ENCODE results near the gene B3GNT5.
"Not testable (repeated sequence)": the region's sequence is repeated elsewhere in the genome, so short reads cannot be mapped to it uniquely, and the experiment has no call there.

B3GNT5 gene

GRCh38 chr3:183252973-183253527 is at the start of gene B3GNT5:
Gene B3GNT5 (plus strand): TSS chr3:183253253. CDS start chr3:183269799, 16,546 bp downstream.
- DNase-seq = peak; percentile 93 to 94

GRCh38 chr3:183203670-183204069 is 49.4 kb upstream of the B3GNT5 start:
- no peak for DNase-seq

- DNase-seq = no peak
Observed at GRCh38 chr3:183208260-183208659, 44.8 kb upstream of the B3GNT5 start.

DNA sequence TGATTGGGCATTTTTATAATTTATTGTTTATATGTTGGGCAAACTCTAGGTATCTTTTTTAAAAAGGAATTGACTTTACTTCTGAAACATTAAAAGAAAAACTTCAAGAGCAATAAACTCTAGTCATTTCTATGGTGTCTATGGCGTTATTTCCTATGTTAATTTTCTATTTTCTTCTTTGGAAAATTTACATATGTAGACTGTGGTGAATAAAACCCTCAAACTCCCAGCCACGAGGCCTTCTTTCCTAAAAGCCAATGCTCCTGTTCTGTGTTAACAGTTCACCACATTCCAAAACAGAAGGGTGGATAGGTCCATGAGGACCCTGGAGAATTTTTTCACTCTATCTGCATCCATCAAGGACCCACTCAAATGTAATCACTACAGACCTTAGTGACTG is 44.3 kb upstream of the B3GNT5 start:
- DNase-seq = no peak

DNA sequence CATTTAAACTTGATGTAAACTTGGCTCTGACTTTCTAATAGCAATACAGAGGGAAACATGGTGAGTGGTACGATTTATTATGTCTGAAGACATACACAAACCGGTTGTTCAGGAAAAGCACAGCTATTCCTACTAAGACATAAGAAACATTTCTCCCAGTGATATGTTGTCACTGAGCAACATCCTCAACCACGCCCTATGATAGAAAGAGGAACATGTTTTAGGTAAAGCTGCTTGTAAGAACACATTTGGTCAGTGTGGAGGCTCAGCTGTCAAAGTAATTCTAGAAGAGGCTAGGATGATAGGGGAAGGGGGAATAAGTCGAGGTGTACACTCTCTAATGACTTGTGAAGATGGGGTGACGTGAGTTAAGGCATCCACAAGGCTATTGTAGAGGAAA is 42.7 kb upstream of the B3GNT5 start:
- DNase-seq = no peak

DNA sequence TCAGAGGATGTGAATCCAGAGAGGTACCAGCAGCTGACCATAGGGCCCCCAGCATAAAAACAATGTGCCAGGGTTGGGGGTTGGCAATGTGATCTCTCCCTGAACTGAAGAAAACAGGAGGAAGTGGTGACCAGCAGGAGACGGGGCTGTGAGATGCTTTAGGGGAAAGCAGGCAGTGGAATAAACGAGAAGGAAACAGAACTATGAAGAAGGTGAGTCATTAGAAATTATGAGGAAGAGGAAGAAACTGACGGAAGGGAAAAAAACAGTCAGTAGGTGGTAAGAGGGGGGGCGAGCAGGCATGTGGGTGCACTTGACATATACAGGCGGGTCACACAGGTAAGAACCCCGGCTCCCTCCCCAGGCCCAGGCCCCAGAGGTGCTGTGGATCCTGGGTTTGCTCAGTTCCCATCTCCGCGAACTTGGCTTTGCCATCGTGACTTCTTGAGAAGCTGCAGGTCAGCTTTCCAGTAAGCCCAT is 42.2 kb upstream of the B3GNT5 start:
- no peak for DNase-seq

- DNase-seq = no peak
Observed at GRCh38 chr3:183211352-183211751, 41.7 kb upstream of the B3GNT5 start.

DNA sequence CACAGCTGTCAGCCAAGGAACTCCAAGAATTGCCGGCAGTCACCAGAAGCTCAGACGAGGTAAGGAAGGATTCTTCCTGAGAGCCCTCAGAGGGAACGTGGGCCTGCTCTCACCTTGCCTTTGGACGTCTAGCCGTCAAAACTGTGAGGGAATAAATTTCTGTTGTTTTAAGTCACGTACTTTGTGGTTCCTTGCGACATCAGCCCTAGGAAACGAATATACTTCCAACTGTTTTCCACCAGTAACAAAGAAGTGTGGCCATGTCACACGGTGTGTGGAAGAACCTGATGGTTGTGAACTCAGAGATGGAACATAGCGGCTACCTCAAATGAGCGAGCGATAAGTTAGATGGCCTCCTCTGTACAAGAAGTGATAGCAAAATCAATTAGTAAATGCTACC is 41.0 kb upstream of the B3GNT5 start:
- no peak for DNase-seq

- no peak for DNase-seq
Observed at GRCh38 chr3:183212565-183212964, 40.5 kb upstream of the B3GNT5 start.

GRCh38 chr3:183213415-183214276 is 39.4 kb upstream of the B3GNT5 start:
- peak; percentile 79 to 82 for DNase-seq

- peak in 1 of 2 experiments; percentile 82 for DNase-seq
Observed at GRCh38 chr3:183214277-183214612, 38.8 kb upstream of the B3GNT5 start.

- DNase-seq = no peak
Observed at GRCh38 chr3:183215591-183216202, 37.4 kb upstream of the B3GNT5 start.

- DNase-seq = no peak
Observed at GRCh38 chr3:183217548-183218332, 35.3 kb upstream of the B3GNT5 start.

GRCh38 chr3:183218826-183219225 is 34.2 kb upstream of the B3GNT5 start:
- no peak for DNase-seq

- DNase-seq = no peak
Observed at GRCh38 chr3:183220828-183221227, 32.2 kb upstream of the B3GNT5 start.

- no peak for DNase-seq
Observed at GRCh38 chr3:183222631-183223235, 30.3 kb upstream of the B3GNT5 start.

GRCh38 chr3:183224180-183224970 is 28.7 kb upstream of the B3GNT5 start:
- DNase-seq = no peak

DNA sequence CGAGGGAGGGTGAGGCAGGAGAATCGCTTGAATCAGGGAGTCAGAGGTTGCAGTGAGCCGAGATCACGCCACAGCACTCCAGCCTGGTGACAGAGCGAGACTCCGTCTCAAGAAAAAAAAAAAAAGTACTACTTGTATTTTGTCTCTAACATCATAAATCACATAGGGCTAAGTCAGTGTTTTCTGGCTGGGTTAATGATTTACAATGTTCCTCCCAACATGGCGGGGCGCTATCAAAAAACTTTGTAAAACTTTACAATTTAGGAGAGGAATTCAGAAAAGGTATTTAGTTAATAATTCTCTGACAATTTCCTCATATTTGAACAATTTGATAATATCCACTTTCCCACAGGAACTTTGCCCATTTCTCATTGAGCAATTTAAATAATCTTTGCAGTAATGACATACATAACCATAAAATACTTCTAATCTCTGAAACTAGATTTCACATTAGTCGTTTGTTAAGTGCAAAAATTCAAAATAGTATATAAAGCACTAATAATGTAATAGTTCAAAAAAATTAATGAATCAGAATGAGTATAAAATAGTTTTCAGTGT is 26.6 kb upstream of the B3GNT5 start:
- DNase-seq = no peak

DNA sequence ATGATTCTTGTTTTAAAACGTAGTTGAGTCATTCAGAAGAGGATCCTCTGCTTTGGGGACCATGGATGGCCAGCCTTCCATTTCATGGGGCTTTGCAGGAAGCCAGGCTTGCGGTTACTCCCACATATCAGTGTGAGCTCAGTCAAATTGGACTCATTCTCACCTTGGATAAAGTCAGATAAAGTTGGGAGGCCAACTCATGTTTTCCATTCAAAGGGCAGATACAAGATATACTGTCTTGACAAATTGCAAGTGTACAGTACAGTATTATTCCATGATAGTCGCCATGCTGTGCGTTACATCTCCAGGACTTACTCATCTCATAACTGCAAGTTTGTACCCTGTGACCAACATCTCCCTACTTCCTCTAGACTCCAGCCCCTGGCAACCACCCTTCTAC is 25.5 kb upstream of the B3GNT5 start:
- DNase-seq = no peak

DNA sequence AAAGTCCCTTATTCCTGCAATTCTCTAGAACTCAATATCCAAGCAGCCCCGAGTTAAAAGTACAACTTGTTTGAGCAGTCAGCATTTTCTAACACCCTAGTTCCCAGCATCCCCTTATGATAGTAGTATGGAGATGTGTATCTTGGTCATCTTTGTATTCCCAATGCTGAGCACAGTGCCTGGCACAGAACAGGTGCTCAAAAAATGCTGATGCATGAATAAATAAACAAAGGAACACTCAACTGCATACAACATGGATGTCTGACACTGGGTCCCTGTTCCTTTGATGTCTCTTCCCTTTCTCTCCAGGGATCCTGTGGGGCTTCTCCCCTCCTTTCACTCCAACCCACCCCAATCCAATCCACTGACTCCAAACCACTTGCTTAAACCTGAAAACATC is 23.9 kb upstream of the B3GNT5 start:
- DNase-seq = no peak

DNA sequence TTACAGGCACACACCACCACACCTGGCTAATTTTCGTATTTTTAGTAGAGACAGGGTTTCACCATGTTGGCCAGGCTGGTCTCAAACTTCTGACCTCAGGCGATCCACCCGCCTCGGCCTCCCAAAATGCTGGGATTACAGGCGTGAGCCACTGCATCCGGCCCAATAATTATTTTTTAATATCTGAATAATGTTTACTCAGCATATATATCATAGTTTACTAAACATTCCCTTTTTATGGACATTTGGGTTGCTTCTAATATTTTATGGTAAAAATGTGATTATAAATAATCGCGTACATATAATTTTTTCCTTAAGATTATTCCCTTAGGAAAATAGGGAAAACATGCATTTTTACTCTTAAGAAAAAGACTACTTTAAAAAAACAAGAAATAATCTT is 22.8 kb upstream of the B3GNT5 start:
- not testable (repeated sequence) for DNase-seq

- DNase-seq = no peak
Observed at GRCh38 chr3:183230826-183231225, 22.2 kb upstream of the B3GNT5 start.

Measured in NCI-H2081 (cell line).